ENCODE results near the gene OSGIN1. TPM values are rescaled to one million over a fixed set of nuclear protein-coding genes. Genes with fewer than 3 reads are reported as not detected.

The OSGIN1 gene
- total RNA-seq, 2 experiments from 2014 or later: 2.1 to 2.6 TPM

DNA sequence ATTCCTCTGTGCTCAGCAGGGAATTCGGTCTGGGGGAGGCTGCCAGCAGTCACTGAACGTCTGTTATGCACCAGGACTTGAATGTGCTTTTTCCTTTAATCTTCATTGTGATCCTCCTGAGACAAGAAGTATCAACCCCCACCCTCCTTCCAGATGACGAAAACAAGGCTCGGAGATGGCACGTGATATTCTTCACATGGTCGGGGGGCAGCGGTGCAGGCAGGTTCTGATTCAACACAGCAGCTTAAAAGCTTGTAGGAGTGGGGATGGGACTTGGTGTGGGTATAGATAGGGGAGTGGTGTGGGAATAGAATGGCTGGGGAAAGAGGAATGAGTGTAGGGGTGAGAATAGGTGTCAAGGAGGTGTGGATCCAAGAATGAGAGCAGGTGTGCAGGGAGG, 21.4 kb downstream of the OSGIN1 start:
- POLR2A ChIA-PET: no interaction called here
- no peaks in the 10 kb centered on the region for H3K4me1 ChIP-seq (ENCODE audit: insufficient read depth, low read length)
- Mint-ChIP-seq H3K27me3 (peaks cover 20% of the 10 kb centered on the region), H3K4me1 (ENCODE audit: low read depth) (no peaks in the 10 kb centered on the region), H3K4me3 (no peak overlapping the region), H3K9me3 (peaks cover 2% of the 10 kb centered on the region), H3K27ac (no peak overlapping the region), H3K36me3 (ENCODE audit: low read depth) (no peaks in the 10 kb centered on the region)
- peaks cover 8 to 17% of the 10 kb centered on the region in 2 experiments for H3K27me3 ChIP-seq (ENCODE audit: control insufficient read depth in 1 of 2, insufficient read depth in 2 of 2, low read length in 2 of 2)
- CTCF ChIA-PET: no interaction called here
- DNase-seq (no peak), ATAC-seq (ENCODE audit: poor library complexity) (no peak)
- no peak overlapping the region for H3K27ac ChIP-seq (ENCODE audit: low read depth in 1 of 2, low read length in 2 of 2)
- H3K4me3 ChIP-seq (ENCODE audit: low read length): no peak overlapping the region
- TF ChIP-seq, protein P1, sequence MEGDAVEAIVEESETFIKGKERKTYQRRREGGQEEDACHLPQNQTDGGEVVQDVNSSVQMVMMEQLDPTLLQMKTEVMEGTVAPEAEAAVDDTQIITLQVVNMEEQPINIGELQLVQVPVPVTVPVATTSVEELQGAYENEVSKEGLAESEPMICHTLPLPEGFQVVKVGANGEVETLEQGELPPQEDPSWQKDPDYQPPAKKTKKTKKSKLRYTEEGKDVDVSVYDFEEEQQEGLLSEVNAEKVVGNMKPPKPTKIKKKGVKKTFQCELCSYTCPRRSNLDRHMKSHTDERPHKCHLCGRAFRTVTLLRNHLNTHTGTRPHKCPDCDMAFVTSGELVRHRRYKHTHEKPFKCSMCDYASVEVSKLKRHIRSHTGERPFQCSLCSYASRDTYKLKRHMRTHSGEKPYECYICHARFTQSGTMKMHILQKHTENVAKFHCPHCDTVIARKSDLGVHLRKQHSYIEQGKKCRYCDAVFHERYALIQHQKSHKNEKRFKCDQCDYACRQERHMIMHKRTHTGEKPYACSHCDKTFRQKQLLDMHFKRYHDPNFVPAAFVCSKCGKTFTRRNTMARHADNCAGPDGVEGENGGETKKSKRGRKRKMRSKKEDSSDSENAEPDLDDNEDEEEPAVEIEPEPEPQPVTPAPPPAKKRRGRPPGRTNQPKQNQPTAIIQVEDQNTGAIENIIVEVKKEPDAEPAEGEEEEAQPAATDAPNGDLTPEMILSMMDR (IDR thresholded peaks at IDR 0.05): no peak
- H3K9me3 ChIP-seq (ENCODE audit: control insufficient read depth in 1 of 2, insufficient read depth in 1 of 2, low read length in 2 of 2): peaks cover 7 to 27% of the 10 kb centered on the region in 2 experiments
- intact Hi-C loops (cut with DNase I, micrococcal nuclease): no loop called here
- no peaks in the 10 kb centered on the region for H3K36me3 ChIP-seq (ENCODE audit: insufficient read depth, low read length)

DNA sequence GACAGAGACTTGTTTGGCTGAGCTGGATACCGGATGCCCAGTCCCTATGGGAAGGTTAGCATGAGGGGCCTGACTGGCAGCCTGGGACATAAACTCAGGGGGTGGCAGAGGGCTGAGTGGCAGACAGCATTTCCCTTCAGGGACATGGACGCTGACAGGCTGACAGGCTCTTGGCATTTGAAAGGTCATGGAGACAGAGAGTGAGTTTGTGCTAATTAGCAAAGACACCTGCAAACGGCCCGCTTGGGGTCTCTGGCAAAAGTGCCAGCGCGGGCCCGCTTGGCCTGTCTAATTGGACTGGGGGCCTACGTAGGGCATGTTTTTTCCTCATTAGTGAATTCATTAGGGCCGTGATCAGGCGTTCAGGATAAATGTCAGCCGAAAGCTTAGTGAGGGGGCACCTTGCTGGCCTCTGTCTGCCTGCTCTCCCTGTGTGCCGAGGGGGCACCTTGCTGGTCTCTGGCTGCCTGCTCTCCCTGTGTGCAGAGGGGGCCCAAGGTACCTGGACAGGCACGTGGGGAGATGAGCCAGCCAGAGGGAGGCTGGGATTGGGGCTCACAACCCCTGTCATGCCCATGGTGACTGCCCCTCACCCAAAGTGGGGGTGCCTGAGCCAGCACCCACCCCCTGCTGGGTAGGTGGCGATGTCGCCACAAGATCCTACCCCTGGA, 22.7 kb downstream of the OSGIN1 start:
- ATAC-seq (ENCODE audit: poor library complexity) (no peak), DNase-seq (no peak)
- POLR2A ChIA-PET: no interaction called here
- intact Hi-C loops (cut with DNase I, micrococcal nuclease): no loop called here
- Mint-ChIP-seq H3K36me3 (ENCODE audit: low read depth) (no peaks in the 10 kb centered on the region), H3K27me3 (peaks cover 13% of the 10 kb centered on the region), H3K4me1 (ENCODE audit: low read depth) (no peaks in the 10 kb centered on the region), H3K27ac (no peak overlapping the region), H3K9me3 (peaks cover 2% of the 10 kb centered on the region), H3K4me3 (no peak overlapping the region)
- no peak overlapping the region for H3K27ac ChIP-seq (ENCODE audit: low read depth in 1 of 2, low read length in 2 of 2)
- H3K36me3 ChIP-seq (ENCODE audit: insufficient read depth, low read length): no peaks in the 10 kb centered on the region
- no peaks in the 10 kb centered on the region for H3K4me1 ChIP-seq (ENCODE audit: insufficient read depth, low read length)
- no peak overlapping the region for H3K4me3 ChIP-seq (ENCODE audit: low read length)
- CTCF ChIA-PET: no interaction called here
- H3K9me3 ChIP-seq (ENCODE audit: control insufficient read depth in 1 of 2, insufficient read depth in 1 of 2, low read length in 2 of 2): peaks cover 7 to 20% of the 10 kb centered on the region in 2 experiments
- peaks cover 2 to 6% of the 10 kb centered on the region in 2 experiments for H3K27me3 ChIP-seq (ENCODE audit: control insufficient read depth in 1 of 2, insufficient read depth in 2 of 2, low read length in 2 of 2)
- TF ChIP-seq, protein P1 (IDR thresholded peaks at IDR 0.05): no peak

DNA sequence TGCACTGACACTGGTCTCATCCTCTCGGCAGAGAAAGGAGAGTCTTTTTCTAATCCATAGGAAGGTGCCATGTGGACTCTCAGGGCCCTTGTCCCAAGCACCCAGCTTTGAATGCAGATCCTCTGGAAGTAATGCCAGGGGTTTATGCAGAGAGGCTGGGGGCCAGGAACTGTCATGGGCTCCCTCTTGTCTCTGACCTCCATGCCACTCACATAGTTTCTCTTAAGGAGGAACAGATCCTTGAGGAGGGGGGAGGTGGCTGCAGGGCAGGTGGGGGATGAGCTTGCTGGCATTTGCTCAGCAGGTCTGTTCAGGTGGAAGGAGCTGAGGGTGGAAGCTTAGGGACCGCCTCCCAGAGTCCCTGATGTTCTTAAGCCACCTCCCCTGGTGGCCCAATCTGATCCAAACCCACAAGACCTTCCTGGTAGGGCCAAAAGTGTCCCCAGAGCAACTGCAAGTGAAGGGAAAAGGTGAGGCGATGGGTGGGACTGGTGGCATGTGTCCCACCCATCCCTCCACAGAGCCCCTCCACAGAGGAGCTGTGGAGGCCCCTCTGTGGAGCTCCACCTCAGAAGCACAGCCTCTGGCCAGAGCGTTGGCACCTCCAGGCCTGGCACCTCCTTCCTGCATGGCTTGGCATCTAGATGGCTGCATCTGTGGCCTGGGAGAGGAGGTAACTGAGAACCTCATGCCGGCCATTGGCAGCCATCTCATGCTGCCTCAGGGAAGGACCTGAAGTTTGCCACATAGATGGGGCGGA, 24.2 kb downstream of the OSGIN1 start:
- Histone ChIP-seq H3K27ac (ENCODE audit: low read depth in 1 of 2, low read length in 2 of 2) (no peak overlapping the region), H3K27me3 (ENCODE audit: control insufficient read depth in 1 of 2, insufficient read depth in 2 of 2, low read length in 2 of 2) (peaks cover 2 to 3% of the 10 kb centered on the region in 2 experiments), H3K4me1 (ENCODE audit: insufficient read depth, low read length) (no peaks in the 10 kb centered on the region), H3K4me3 (ENCODE audit: low read length) (no peak overlapping the region), H3K36me3 (ENCODE audit: insufficient read depth, low read length) (no peaks in the 10 kb centered on the region), H3K9me3 (ENCODE audit: control insufficient read depth in 1 of 2, insufficient read depth in 1 of 2, low read length in 2 of 2) (peaks cover 7 to 20% of the 10 kb centered on the region in 2 experiments)
- H3K36me3 Mint-ChIP-seq (ENCODE audit: low read depth): no peaks in the 10 kb centered on the region
- POLR2A ChIA-PET: no interaction called here
- TF ChIP-seq, protein P1 (IDR thresholded peaks at IDR 0.05): no peak
- DNase-seq: no peak
- peaks cover 13% of the 10 kb centered on the region for H3K27me3 Mint-ChIP-seq
- no peaks in the 10 kb centered on the region for H3K4me1 Mint-ChIP-seq (ENCODE audit: low read depth)
- H3K27ac Mint-ChIP-seq: no peak overlapping the region
- intact Hi-C loops (cut with DNase I, micrococcal nuclease): no loop called here
- ATAC-seq (ENCODE audit: poor library complexity): no peak
- CTCF ChIA-PET: no interaction called here
- H3K9me3 Mint-ChIP-seq: peaks cover 2% of the 10 kb centered on the region
- no peak overlapping the region for H3K4me3 Mint-ChIP-seq
